NCI-H1105 (cell line): ENCODE results near the gene NHLRC2.

ENCODE experiments used
- DNase-seq: peaks from one replicate; lab custom pipeline; 2025; lab: John Stamatoyannopoulos, UW

Gene NHLRC2

GRCh38 chr10:113859261-113859660 lies 4.8 kb downstream of the NHLRC2 start:
- DNase-seq = no peak

GRCh38 chr10:113865901-113866300 lies 11.4 kb downstream of the NHLRC2 start:
- no peak for DNase-seq

- DNase-seq = no peak
Observed at GRCh38 chr10:113866551-113867394, 12.3 kb downstream of the NHLRC2 start.

GRCh38 chr10:113867904-113868303 lies 13.4 kb downstream of the NHLRC2 start:
- DNase-seq = no peak

GRCh38 chr10:113869789-113870188 lies 15.3 kb downstream of the NHLRC2 start:
- DNase-seq = no peak

GRCh38 chr10:113872139-113873030 lies 17.9 kb downstream of the NHLRC2 start:
- no peak for DNase-seq

- DNase-seq = no peak
Observed at GRCh38 chr10:113875212-113875611, 20.8 kb downstream of the NHLRC2 start.

- no peak for DNase-seq
Observed at GRCh38 chr10:113876461-113876860, 22.0 kb downstream of the NHLRC2 start.

GRCh38 chr10:113879691-113880090 lies 25.2 kb downstream of the NHLRC2 start:
- no peak for DNase-seq

- DNase-seq = no peak
Observed at GRCh38 chr10:113880236-113880635, 25.8 kb downstream of the NHLRC2 start.

- DNase-seq = no peak
Observed at GRCh38 chr10:113882240-113882639, 27.8 kb downstream of the NHLRC2 start.

- DNase-seq = no peak
Observed at GRCh38 chr10:113889911-113890310, 35.5 kb downstream of the NHLRC2 start.

- no peak for DNase-seq
Observed at GRCh38 chr10:113890769-113891168, 36.3 kb downstream of the NHLRC2 start.

- DNase-seq = no peak
Observed at GRCh38 chr10:113891476-113891875, 37.0 kb downstream of the NHLRC2 start.

GRCh38 chr10:113893570-113893969 lies 39.1 kb downstream of the NHLRC2 start:
- no peak for DNase-seq

GRCh38 chr10:113894581-113894980 lies 40.1 kb downstream of the NHLRC2 start:
- DNase-seq = no peak

- no peak for DNase-seq
Observed at GRCh38 chr10:113895018-113895417, 40.6 kb downstream of the NHLRC2 start.

- no peak for DNase-seq
Observed at GRCh38 chr10:113897693-113898618, 43.5 kb downstream of the NHLRC2 start.

- DNase-seq = no peak
Observed at GRCh38 chr10:113899952-113900598, 45.6 kb downstream of the NHLRC2 start.

GRCh38 chr10:113905756-113906155 lies 51.3 kb downstream of the NHLRC2 start:
- DNase-seq = no peak

- DNase-seq = no peak
Observed at GRCh38 chr10:113907166-113907565, 52.7 kb downstream of the NHLRC2 start.
